Measurements from ENCODE around the gene EPG5.

DNA sequence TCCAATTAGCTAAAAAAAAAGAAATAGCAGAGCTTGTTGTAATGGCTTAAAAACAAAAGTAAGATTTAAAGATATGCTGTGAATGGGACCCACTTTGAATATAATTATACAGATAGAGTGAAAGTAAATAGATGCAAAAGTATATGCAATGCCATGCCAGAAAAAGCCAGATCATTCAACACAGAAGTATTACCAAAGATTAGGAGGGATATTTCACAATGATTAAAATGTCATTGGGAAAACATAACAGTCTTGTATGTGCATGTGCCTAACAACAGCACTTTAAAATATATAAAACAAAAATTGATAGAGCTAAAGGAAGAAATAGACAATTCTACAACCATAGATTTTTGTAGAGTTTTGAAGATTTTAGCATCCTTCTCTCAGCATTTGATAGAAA, 161.6 kb downstream of the EPG5 start:
- TF ChIP-seq CTCF (IDR thresholded peaks at IDR 0.05) (no peak), SMC3 (IDR thresholded peaks at IDR 0.05; ENCODE audit: low read depth, low read length) (no peak), NRF1 (IDR thresholded peaks at IDR 0.05; ENCODE audit: low read depth, low read length) (no peak), CHD2 (IDR thresholded peaks at IDR 0.05; ENCODE audit: low read length, partially characterized antibody) (no peak), EP300 (IDR thresholded peaks at IDR 0.05; ENCODE audit: borderline replicate concordance in 1 of 2, low read depth in 1 of 2, low read length in 1 of 2) (no peak), POLR2AphosphoS5 (IDR thresholded peaks at IDR 0.05; ENCODE audit: low read depth, low read length) (no peak), SIN3A (IDR thresholded peaks at IDR 0.05; ENCODE audit: borderline replicate concordance, low read depth, low read length) (no peak), YY1 (IDR thresholded peaks at IDR 0.05; ENCODE audit: low read depth) (no peak), GABPA (IDR thresholded peaks at IDR 0.05; ENCODE audit: low read depth) (no peak), RFX5 (IDR thresholded peaks at IDR 0.05; ENCODE audit: low read length) (no peak), MEF2A (IDR thresholded peaks at IDR 0.05; ENCODE audit: borderline replicate concordance, low read depth) (no peak), EZH2phosphoT487 (IDR thresholded peaks at IDR 0.05; ENCODE audit: borderline replicate concordance, low read depth) (no peak)
- TF ChIP-seq, protein P1, sequence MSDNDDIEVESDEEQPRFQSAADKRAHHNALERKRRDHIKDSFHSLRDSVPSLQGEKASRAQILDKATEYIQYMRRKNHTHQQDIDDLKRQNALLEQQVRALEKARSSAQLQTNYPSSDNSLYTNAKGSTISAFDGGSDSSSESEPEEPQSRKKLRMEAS (IDR thresholded peaks at IDR 0.05; ENCODE audit: low read depth), result no peak

All from SK-N-SH (cell line).